ENCODE results near the gene EPB41L4B. TPM values are rescaled to one million over a fixed set of nuclear protein-coding genes. Genes with fewer than 3 reads are reported as not detected.

EPB41L4B gene
- total RNA-seq, 2 donors from 2014 or later = 87.3 to 151 TPM

DNA sequence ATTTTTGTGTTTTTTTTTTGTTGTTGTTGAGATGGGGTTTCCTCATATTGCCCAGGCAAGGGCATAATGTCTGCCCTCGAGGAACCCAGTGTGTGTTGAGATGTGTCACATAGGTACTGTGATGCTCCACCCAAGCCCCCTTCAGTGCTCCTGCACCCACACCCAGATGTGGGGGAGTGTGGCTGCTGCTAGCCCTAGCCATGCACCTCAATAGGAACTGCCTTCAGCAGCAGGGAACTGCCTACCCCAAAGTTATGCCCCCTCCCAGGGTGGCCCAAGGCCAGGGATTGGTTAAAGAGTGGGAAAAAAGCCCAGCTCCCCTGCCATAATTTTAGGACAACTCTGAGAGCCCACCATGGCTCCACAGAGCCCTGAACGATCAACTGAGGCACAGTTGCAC, 33.3 kb upstream of the EPB41L4B start:
- no peak overlapping the region for H3K9ac ChIP-seq (ENCODE audit: low read depth in 2 of 2, low read length in 2 of 2)
- intact Hi-C loops (cut with DNase I) = no loop called here
- H3K4me1 ChIP-seq = no peaks in the 10 kb centered on the region
- TF ChIP-seq, protein P1, sequence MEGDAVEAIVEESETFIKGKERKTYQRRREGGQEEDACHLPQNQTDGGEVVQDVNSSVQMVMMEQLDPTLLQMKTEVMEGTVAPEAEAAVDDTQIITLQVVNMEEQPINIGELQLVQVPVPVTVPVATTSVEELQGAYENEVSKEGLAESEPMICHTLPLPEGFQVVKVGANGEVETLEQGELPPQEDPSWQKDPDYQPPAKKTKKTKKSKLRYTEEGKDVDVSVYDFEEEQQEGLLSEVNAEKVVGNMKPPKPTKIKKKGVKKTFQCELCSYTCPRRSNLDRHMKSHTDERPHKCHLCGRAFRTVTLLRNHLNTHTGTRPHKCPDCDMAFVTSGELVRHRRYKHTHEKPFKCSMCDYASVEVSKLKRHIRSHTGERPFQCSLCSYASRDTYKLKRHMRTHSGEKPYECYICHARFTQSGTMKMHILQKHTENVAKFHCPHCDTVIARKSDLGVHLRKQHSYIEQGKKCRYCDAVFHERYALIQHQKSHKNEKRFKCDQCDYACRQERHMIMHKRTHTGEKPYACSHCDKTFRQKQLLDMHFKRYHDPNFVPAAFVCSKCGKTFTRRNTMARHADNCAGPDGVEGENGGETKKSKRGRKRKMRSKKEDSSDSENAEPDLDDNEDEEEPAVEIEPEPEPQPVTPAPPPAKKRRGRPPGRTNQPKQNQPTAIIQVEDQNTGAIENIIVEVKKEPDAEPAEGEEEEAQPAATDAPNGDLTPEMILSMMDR (IDR thresholded peaks at IDR 0.05) = no peak
- H3K36me3 ChIP-seq = no peaks in the 10 kb centered on the region
- H3K4me3 ChIP-seq = no peak overlapping the region
- DNase-seq = no peak
- no peak overlapping the region for H3K27ac ChIP-seq
- H3K9me3 ChIP-seq = no peaks in the 10 kb centered on the region
- H3K27me3 ChIP-seq = no peaks in the 10 kb centered on the region

DNA sequence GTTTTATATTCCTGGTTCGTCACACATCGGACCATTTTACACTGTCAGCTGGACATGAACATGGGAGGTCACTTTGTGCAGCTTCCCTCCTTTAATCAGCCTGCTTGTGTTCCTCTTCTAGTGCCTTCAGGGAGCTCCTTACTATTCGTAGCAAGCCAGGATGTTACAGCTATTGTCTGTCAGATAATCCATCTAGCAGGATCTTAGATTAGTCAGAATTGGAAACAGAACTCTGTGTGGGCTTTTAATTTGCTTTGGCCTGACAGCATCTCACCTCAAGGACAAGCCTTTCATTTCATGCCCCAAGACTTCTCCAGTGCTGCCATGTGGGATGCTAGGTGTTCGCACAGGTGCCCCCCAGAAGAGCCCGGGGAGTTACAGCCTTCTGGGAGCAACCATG, 30.2 kb upstream of the EPB41L4B start:
- no peak overlapping the region for H3K27ac ChIP-seq
- no peak for DNase-seq
- H3K9me3 ChIP-seq = no peaks in the 10 kb centered on the region
- no peaks in the 10 kb centered on the region for H3K27me3 ChIP-seq
- TF ChIP-seq, protein P1 (IDR thresholded peaks at IDR 0.05) = no peak
- H3K36me3 ChIP-seq = no peaks in the 10 kb centered on the region
- intact Hi-C loops (cut with DNase I) = no loop called here
- no peaks in the 10 kb centered on the region for H3K4me1 ChIP-seq
- H3K9ac ChIP-seq (ENCODE audit: low read depth in 2 of 2, low read length in 2 of 2) = no peak overlapping the region
- H3K4me3 ChIP-seq = no peak overlapping the region

DNA sequence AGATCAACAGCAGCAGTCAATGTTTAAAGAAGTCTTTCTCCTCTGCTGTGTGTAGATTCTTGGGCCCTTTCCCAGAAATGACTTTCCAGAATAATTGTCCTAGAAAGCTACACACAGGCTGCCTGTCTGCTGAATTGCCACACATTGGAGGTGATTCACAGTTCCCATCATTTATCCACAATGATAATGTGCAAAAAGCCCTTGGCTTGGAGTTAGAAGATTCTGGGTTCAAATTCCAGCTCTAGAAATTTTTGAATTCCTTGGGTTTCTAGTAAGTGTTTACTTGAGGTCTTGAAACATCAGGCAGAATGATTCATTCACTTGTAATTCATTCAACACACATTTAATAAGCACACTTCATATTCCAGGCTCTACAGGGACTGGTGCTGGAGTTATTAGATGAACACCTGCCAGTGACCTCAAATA, 28.6 kb upstream of the EPB41L4B start:
- Histone ChIP-seq H3K4me3 (no peak overlapping the region), H3K4me1 (peaks cover 3% of the 10 kb centered on the region), H3K27me3 (no peaks in the 10 kb centered on the region), H3K9me3 (no peaks in the 10 kb centered on the region), H3K9ac (ENCODE audit: low read depth in 2 of 2, low read length in 2 of 2) (no peak overlapping the region), H3K36me3 (no peaks in the 10 kb centered on the region), H3K27ac (no peak overlapping the region)
- TF ChIP-seq, protein P1 (IDR thresholded peaks at IDR 0.05) = no peak
- no peak for DNase-seq
- intact Hi-C loops (cut with DNase I) = no loop called here

DNA sequence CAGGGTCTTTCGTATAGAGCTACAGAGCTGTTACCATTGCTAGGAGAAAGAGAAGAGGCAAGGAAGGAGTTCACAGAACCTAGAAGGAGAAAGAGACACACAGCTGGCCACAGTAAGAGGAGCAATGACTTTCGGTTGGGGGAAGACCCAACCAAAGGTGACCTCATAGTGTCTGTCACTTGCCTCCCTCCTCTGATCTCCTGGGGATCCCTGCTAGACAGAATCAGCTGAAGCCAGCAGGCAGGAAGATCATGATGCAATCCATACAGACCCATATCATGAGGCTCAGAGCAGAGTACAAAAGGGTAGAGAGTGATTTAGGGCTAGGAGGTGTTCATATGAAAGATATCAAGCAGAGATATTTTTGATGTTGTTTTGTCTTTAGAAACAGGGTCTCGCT, 26.0 kb upstream of the EPB41L4B start:
- Histone ChIP-seq H3K4me3 (no peak overlapping the region), H3K4me1 (peaks cover 3% of the 10 kb centered on the region), H3K36me3 (no peaks in the 10 kb centered on the region), H3K9ac (ENCODE audit: low read depth in 2 of 2, low read length in 2 of 2) (no peak overlapping the region), H3K9me3 (no peaks in the 10 kb centered on the region), H3K27me3 (no peaks in the 10 kb centered on the region), H3K27ac (no peak overlapping the region)
- TF ChIP-seq, protein P1 (IDR thresholded peaks at IDR 0.05) = no peak
- intact Hi-C loops (cut with DNase I) = no loop called here
- DNase-seq = no peak

DNA sequence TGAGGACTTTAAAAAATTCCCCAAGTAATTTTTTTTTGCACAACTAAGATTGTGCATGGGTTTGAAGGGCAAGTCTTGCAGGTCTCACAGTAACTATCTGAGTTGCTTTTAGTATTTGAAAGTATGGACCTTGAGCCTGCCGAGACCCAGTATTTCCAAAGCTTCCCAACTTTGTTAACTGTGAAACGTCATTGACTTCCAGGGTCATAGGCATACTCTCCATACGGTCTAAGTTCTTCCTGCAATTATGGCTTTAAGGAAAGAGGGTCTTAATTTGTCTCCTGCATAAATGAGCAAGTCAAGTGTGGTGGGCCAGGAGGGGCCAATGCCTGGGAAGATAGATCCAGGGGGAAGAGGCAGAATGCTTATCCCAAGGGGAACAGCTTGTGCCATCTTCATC, 24.0 kb upstream of the EPB41L4B start:
- H3K9ac ChIP-seq (ENCODE audit: low read depth in 2 of 2, low read length in 2 of 2) = peak overlapping the region in 1 of 2 donors; percentile 72
- peaks cover 3% of the 10 kb centered on the region for H3K4me1 ChIP-seq
- H3K27ac ChIP-seq = no peak overlapping the region
- no peaks in the 10 kb centered on the region for H3K27me3 ChIP-seq
- H3K36me3 ChIP-seq = no peaks in the 10 kb centered on the region
- TF ChIP-seq, protein P1 (IDR thresholded peaks at IDR 0.05) = no peak
- intact Hi-C loops (cut with DNase I) = no loop called here
- DNase-seq = no peak
- no peak overlapping the region for H3K4me3 ChIP-seq
- no peaks in the 10 kb centered on the region for H3K9me3 ChIP-seq

DNA sequence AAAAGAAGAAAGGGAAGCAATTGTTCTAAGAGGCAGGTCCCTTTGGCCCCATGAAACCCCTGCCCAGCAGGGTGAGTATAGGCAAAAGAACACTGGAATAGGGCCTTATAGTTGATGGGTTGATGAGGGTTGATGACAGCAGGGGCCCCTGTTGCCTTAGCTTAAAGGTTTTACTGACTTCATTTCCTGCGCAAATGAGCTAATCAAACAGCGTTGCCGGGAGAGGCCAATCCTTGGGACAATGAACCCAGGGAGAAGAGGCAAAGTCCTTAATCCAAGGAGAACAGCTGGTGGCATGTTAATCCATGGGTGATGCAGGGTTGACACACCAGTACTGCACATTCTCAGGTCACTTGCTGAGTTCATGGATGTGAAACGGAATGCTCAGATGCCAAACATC, 22.0 kb upstream of the EPB41L4B start:
- Histone ChIP-seq H3K4me1 (peaks cover 3% of the 10 kb centered on the region), H3K27me3 (no peaks in the 10 kb centered on the region), H3K9me3 (no peaks in the 10 kb centered on the region), H3K27ac (peak overlapping the region; percentile 32), H3K4me3 (no peak overlapping the region), H3K9ac (ENCODE audit: low read depth in 2 of 2, low read length in 2 of 2) (no peak overlapping the region), H3K36me3 (no peaks in the 10 kb centered on the region)
- TF ChIP-seq, protein P1 (IDR thresholded peaks at IDR 0.05) = no peak
- DNase-seq = no peak
- intact Hi-C loops (cut with DNase I) = no loop called here

Data from colonic mucosa (tissue), 4 donors.